ACC112 (cell line): Measurements from ENCODE around the gene B2M.
A peak's percentile ranks its signal among the peaks of the same experiment; 100 is the strongest.
"Not testable (repeated sequence)": the region's sequence is repeated elsewhere in the genome, so short reads cannot be mapped to it uniquely, and the experiment has no call there.

Experiments
- H2AFZ ChIP-seq: fragments of 200-600 bp; sonication (generic); one replicate; pipeline ENCODE4 v1.6.0; 2017; ENCODE audit warnings: antibody characterized with exemption, low read length; ENCODE audit not compliant: unreplicated experiment
- H3K27ac ChIP-seq: fragments of 200-600 bp; sonication (generic); 2 replicates; pipeline ENCODE4 v1.5.1; 2014; ENCODE audit warnings: low read depth, mild to moderate bottlenecking, antibody characterized with exemption, low read length, moderate library complexity
- H3K27me3 ChIP-seq: fragments of 200-600 bp; sonication (generic); 2 replicates; pipeline ENCODE4 v1.6.1; 2014; ENCODE audit warnings: mild to moderate bottlenecking, antibody characterized with exemption, low read length, moderate library complexity, mixed read lengths; ENCODE audit not compliant: insufficient read depth
- H3K36me3 ChIP-seq: fragments of 200-600 bp; sonication (generic); 2 replicates; pipeline ENCODE4 v1.6.1; 2016; ENCODE audit warnings: mild to moderate bottlenecking, antibody characterized with exemption, low read length, moderate library complexity, mixed read lengths; ENCODE audit not compliant: insufficient read depth
- H3K4me1 ChIP-seq: fragments of 200-600 bp; sonication (generic); one replicate; pipeline ENCODE4 v1.6.1; 2016; ENCODE audit warnings: low read length, mixed read lengths; ENCODE audit not compliant: insufficient read depth, unreplicated experiment, control insufficient read depth
- H3K4me3 ChIP-seq: fragments of 200-600 bp; sonication (generic); 2 replicates; pipeline ENCODE4 v1.5.1; 2014; ENCODE audit warnings: mild to moderate bottlenecking, low read depth, low read length
- H3K79me2 ChIP-seq: fragments of 200-600 bp; sonication (generic); one replicate; pipeline ENCODE4 v1.6.0; 2016; ENCODE audit warnings: low read length; ENCODE audit not compliant: control insufficient read depth, unreplicated experiment, insufficient read depth

B2M gene

GRCh38 chr15:44726568-44727484 lies 15.5 kb downstream of the B2M start:
- H3K79me2 ChIP-seq = peaks cover 27% of the 10 kb centered on the region
- H3K27ac ChIP-seq = peak overlapping the region; percentile 88
- H3K4me3 ChIP-seq = peak overlapping the region; percentile 38; the same call in 1 of the 2 replicates
- H2AFZ ChIP-seq = peak overlapping the region; percentile 37
- H3K27me3 ChIP-seq = no peaks in the 10 kb centered on the region
- H3K36me3 ChIP-seq = peaks cover 6% of the 10 kb centered on the region
- H3K4me1 ChIP-seq = peaks cover 31% of the 10 kb centered on the region

DNA sequence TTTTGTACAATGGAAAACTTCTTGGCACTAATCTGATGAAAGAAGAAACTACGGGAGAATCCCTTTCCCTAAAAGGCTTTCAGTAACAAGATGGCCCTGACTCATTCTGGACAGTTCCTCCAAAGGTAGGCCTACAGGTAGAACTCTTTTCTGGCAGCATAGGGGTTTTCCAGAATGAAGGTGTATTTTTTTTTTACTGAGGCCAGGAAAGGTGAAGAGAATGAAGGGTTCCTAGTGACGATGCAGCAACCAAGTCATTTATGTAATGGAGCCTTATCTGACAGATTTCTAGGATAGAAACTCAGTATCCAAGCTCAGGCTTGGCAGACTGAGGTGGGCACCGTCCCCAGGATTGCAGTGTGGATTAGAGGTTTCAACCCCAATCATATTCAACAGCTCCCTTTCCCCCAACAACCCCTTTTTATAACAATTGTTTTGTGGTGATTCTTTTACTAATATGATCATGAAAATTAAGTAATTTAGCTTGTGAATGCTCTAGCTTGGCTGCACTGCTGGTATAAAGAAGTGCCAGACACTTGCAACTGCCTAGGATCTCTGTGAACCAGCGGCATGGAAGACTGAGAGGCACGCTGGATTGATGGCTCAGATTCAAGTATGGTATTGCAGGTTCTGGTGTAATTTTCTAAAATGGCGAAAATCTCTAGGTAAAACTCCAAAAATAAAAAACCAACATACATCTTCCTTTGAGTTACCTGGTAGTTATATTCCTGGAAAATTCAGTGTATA lies 16.3 kb downstream of the B2M start:
- Histone ChIP-seq H2AFZ (no peak overlapping the region), H3K36me3 (peaks cover 11% of the 10 kb centered on the region), H3K27ac (peak overlapping the region; percentile 88), H3K27me3 (no peaks in the 10 kb centered on the region), H3K4me3 (peak overlapping the region; percentile 13; the same call in 1 of the 2 replicates), H3K4me1 (peaks cover 33% of the 10 kb centered on the region), H3K79me2 (peaks cover 29% of the 10 kb centered on the region)

- peaks cover 29% of the 10 kb centered on the region for H3K79me2 ChIP-seq
- H3K4me3 ChIP-seq = peak overlapping the region; percentile 83
- H2AFZ ChIP-seq, H3K27me3 ChIP-seq: not testable (repeated sequence)
- peaks cover 33% of the 10 kb centered on the region for H3K4me1 ChIP-seq
- H3K36me3 ChIP-seq = peaks cover 11% of the 10 kb centered on the region
- H3K27ac ChIP-seq = peak overlapping the region; percentile 88
These were observed 16.9 kb downstream of the B2M start for GRCh38 chr15:44728232-44728575.

- Histone ChIP-seq H3K36me3 (peaks cover 11% of the 10 kb centered on the region), H2AFZ (peak overlapping the region; percentile 19), H3K4me1 (peaks cover 33% of the 10 kb centered on the region), H3K4me3 (peak overlapping the region; percentile 83), H3K27ac (peak overlapping the region; percentile 88), H3K27me3 (no peaks in the 10 kb centered on the region), H3K79me2 (peaks cover 29% of the 10 kb centered on the region)
These were observed 17.5 kb downstream of the B2M start for GRCh38 chr15:44728576-44729407.

- H3K27me3 ChIP-seq = no peaks in the 10 kb centered on the region
- peak overlapping the region; percentile 88 for H3K27ac ChIP-seq
- peak overlapping the region; percentile 19 for H2AFZ ChIP-seq
- peaks cover 29% of the 10 kb centered on the region for H3K79me2 ChIP-seq
- peak overlapping the region; percentile 83 for H3K4me3 ChIP-seq
- H3K36me3 ChIP-seq = peaks cover 11% of the 10 kb centered on the region
- peaks cover 36% of the 10 kb centered on the region for H3K4me1 ChIP-seq
These were observed 18.3 kb downstream of the B2M start for GRCh38 chr15:44729408-44730127.

- Histone ChIP-seq H3K4me1 (peaks cover 40% of the 10 kb centered on the region), H3K79me2 (peaks cover 16% of the 10 kb centered on the region), H3K36me3 (peaks cover 11% of the 10 kb centered on the region), H3K4me3 (peak overlapping the region; percentile 33; the same call in 1 of the 2 replicates), H3K27me3 (no peaks in the 10 kb centered on the region), H2AFZ (no peak overlapping the region), H3K27ac (peak overlapping the region; percentile 45)
These were observed 23.6 kb downstream of the B2M start for GRCh38 chr15:44734839-44735481.

DNA sequence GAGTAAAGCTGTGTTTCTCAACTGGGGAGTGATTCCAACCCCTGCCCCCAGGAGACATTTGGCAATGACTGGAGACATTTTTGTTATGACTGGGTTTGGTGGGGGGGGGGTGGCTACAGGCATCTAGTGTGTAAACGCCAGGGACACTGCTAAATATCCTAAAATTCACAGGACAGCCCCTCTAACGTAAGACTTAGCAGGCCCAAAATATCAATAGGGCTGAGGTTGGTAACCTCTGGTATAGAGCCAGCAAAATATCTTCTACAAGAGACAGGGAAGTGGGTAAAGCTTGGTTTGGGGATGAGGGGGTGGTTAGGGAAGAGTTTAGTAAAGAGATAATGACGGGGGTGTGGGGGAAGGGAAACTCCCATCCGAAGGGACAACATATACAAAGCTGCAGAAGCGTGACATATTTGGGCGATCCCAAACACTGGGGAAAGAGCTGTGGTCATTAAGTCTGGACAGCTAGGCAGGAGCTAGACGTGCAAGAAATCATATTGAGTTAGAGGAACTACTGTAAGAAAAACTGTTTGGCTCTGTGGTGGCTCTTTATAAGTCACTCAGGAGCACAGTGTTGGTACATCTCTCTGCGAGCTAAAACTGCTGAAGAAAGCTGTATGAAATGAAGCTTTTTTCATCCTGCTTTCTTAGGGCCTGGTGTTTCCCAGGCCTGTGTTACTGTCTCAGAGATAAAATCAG lies 24.3 kb downstream of the B2M start:
- peak overlapping the region; percentile 58 for H2AFZ ChIP-seq
- H3K27ac ChIP-seq = peak overlapping the region; percentile 45
- H3K4me1 ChIP-seq = peaks cover 38% of the 10 kb centered on the region
- peaks cover 11% of the 10 kb centered on the region for H3K36me3 ChIP-seq
- H3K4me3 ChIP-seq = no peak overlapping the region
- no peaks in the 10 kb centered on the region for H3K27me3 ChIP-seq
- peaks cover 9% of the 10 kb centered on the region for H3K79me2 ChIP-seq

- peak within 1 kb of the TSS; percentile 45 for H3K27ac ChIP-seq
- H3K4me3 ChIP-seq = no peak within 1 kb of the TSS
- H3K27me3 ChIP-seq = no peaks in the 10 kb centered on the region
- H3K36me3 ChIP-seq = peaks cover 11% of the 10 kb centered on the region
- H3K79me2 ChIP-seq = peaks cover 7% of the 10 kb centered on the region
- peak within 1 kb of the TSS; percentile 58 for H2AFZ ChIP-seq
- H3K4me1 ChIP-seq = peaks cover 35% of the 10 kb centered on the region
These were observed 25.0 kb downstream of the B2M start, which contains the start of gene TRIM69 for GRCh38 chr15:44736181-44736765. Gene TRIM69, plus strand, starts transcription at chr15:44736528. Its CDS starts 177 bp downstream, at chr15:44736705.
